Activated naive CD4-positive, alpha-beta T cell treated with anti-CD3 and anti-CD28 coated beads for 36 hours (primary cell): ENCODE measurements around the gene CRELD1. TPM values are rescaled to one million over a fixed set of nuclear protein-coding genes. Genes with fewer than 3 reads are reported as not detected.
A peak's percentile ranks its signal among the peaks of the same experiment; 100 is the strongest.
"Not testable (repeated sequence)": the region's sequence is repeated elsewhere in the genome, so short reads cannot be mapped to it uniquely, and the experiment has no call there.

Experiments used
- CTCF ChIA-PET: fragments of 350-600 bp; sonication (Branson Sonifier 250); formaldehyde crosslinking; loops from one replicate; lab custom pipeline; 2021; ENCODE audit warnings: antibody characterized with exemption; lab: Charles Lee
- DNase-seq: peaks from one replicate; pipeline ENCODE4 v3.0.0-alpha.2; 2020
- H3K27ac Mint-ChIP-seq: one replicate; pipeline ENCODE4 v1.8.0; 2021; ENCODE audit warnings: mild to moderate bottlenecking, mixed read lengths
- H3K27me3 Mint-ChIP-seq: one replicate; pipeline ENCODE4 v1.8.0; 2021; ENCODE audit warnings: low read depth, mixed read lengths
- H3K36me3 Mint-ChIP-seq: one replicate; pipeline ENCODE4 v1.8.0; 2021; ENCODE audit warnings: low read depth, mixed read lengths
- H3K4me1 Mint-ChIP-seq: one replicate; pipeline ENCODE4 v1.8.0; 2021; ENCODE audit warnings: low read depth, mixed read lengths
- H3K4me3 Mint-ChIP-seq: one replicate; pipeline ENCODE4 v1.8.0; 2021; ENCODE audit warnings: mild to moderate bottlenecking, moderate library complexity, mixed read lengths
- H3K9me3 Mint-ChIP-seq: one replicate; pipeline ENCODE4 v1.8.0; 2021; ENCODE audit warnings: mixed read lengths
- intact Hi-C: fragments of 100-400 bp; cut with micrococcal nuclease; formaldehyde crosslinking; loops from one replicate; pipeline ENCODE4 v1.15.1; 2023
- total RNA-seq, 2 experiments: library from RNA; stranded (reverse); gene quantifications; one replicate each; pipeline ENCODE4 v1.2.3, GENCODE V29; 2021

Gene CRELD1, protein sequence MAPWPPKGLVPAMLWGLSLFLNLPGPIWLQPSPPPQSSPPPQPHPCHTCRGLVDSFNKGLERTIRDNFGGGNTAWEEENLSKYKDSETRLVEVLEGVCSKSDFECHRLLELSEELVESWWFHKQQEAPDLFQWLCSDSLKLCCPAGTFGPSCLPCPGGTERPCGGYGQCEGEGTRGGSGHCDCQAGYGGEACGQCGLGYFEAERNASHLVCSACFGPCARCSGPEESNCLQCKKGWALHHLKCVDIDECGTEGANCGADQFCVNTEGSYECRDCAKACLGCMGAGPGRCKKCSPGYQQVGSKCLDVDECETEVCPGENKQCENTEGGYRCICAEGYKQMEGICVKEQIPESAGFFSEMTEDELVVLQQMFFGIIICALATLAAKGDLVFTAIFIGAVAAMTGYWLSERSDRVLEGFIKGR
- total RNA-seq, result 10 to 100 TPM; 15.7 to 19.9 TPM

GRCh38 chr3:9933561-9934234, at the start of gene CRELD1:
Gene CRELD1, plus strand, starts transcription at chr3:9933834. Its CDS starts 605 bp downstream, at chr3:9934439.
- peaks cover 5% of the 10 kb centered on the region for H3K36me3 Mint-ChIP-seq
- H3K4me1 Mint-ChIP-seq, result peaks cover 29% of the 10 kb centered on the region
- H3K27ac Mint-ChIP-seq, result peak within 1 kb of the TSS; percentile 90
- H3K27me3 Mint-ChIP-seq, result no peaks in the 10 kb centered on the region
- no peaks in the 10 kb centered on the region for H3K9me3 Mint-ChIP-seq
- DNase-seq, result peak; percentile 96
- CTCF ChIA-PET, result interaction anchor here (0.5 to 3.5 kb wide), 19 partner anchors 9 to 387 kb away, joined by 3 to 18 read pairs (median 4); partner anchors contain the start of genes EMC3, IL17RE, JAGN1 and PRRT3
- intact Hi-C loops, result loop anchor here (1.0 to 5.0 kb wide), 14 partner anchors 13 to 581 kb away; partner anchors contain the start of genes BRK1, BRPF1, FANCD2 and JAGN1
- peak within 1 kb of the TSS; percentile 90 for H3K4me3 Mint-ChIP-seq

GRCh38 chr3:9884555-9885165, 49.0 kb upstream of the CRELD1 start:
- intact Hi-C loops, result no loop called here
- Mint-ChIP-seq H3K36me3 (no peaks in the 10 kb centered on the region), H3K27ac (no peak overlapping the region), H3K27me3 (no peaks in the 10 kb centered on the region), H3K4me1 (peaks cover 3% of the 10 kb centered on the region), H3K9me3 (no peaks in the 10 kb centered on the region), H3K4me3 (no peak overlapping the region)
- no peak for DNase-seq
- CTCF ChIA-PET, result no interaction called here

DNA sequence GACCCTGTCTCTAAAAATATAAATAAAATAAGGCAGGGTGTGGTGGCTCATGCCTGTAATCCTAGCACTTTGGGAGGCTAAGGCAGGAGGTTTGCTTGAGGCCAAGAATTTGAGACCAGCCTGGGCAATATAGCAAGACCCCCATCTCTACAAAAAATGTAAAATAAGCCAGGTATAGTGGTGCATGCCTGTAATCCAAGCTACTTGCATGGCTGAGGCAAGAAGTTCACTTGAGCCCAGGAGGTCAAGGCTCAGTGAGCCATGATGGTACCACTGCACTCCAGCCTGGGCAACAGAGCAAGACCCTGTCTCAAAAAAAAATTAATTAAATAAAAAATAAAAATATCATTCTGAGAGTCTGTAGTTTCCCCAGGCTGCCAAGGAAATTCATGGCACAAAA, 47.3 kb upstream of the CRELD1 start:
- Mint-ChIP-seq H3K27ac (no peak overlapping the region), H3K4me1 (peaks cover 9% of the 10 kb centered on the region), H3K9me3 (no peaks in the 10 kb centered on the region), H3K4me3 (no peak overlapping the region), H3K27me3 (no peaks in the 10 kb centered on the region), H3K36me3 (peaks cover 3% of the 10 kb centered on the region)
- CTCF ChIA-PET, result no interaction called here
- intact Hi-C loops, result no loop called here
- DNase-seq, result no peak

DNA sequence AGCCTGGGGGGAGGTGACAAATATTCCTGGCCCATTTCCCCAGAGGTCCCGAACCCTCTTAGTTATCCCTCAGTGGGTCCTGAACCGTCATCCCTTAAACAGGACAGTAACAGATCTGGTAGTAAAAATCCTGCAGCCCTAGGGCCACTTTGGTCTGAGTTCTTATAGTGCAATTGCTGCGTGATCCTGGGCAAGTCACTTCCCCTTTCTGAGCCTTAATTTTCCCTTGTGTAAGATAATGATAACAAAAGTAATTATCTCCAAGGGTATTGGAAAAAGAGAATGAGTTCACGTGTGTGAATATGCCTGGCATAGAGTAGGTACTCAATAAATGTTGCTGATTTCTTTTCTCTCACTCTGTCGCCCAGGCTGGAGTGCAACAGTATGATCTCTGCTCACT, 46.2 kb upstream of the CRELD1 start:
- peaks cover 17% of the 10 kb centered on the region for H3K4me1 Mint-ChIP-seq
- no peak for DNase-seq
- intact Hi-C loops, result no loop called here
- H3K27ac Mint-ChIP-seq, result no peak overlapping the region
- peaks cover 10% of the 10 kb centered on the region for H3K36me3 Mint-ChIP-seq
- CTCF ChIA-PET, result no interaction called here
- H3K4me3 Mint-ChIP-seq, result no peak overlapping the region
- no peaks in the 10 kb centered on the region for H3K9me3 Mint-ChIP-seq
- no peaks in the 10 kb centered on the region for H3K27me3 Mint-ChIP-seq

DNA sequence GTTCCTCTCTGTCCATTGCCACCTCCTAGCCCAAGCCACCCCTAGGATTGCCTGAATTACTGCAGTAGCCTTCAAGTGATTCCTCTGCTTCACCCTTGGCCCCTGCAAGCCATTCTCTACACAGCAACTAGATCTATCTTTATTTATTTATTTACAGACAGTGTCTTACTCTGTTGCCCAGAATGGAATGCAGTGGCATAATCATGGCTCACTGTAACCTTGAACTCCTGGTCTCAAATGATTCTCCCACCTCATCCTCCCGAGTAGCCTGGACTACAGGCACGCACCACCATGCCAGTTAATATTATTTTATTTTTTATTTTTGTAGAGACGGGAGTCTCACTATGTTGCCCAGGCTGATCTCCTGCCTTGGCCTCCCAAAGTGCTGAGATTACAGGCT, 45.1 kb upstream of the CRELD1 start:
- no peak overlapping the region for H3K4me3 Mint-ChIP-seq
- H3K27me3 Mint-ChIP-seq, result no peaks in the 10 kb centered on the region
- CTCF ChIA-PET, result no interaction called here
- H3K27ac Mint-ChIP-seq, result no peak overlapping the region
- H3K9me3 Mint-ChIP-seq, result no peaks in the 10 kb centered on the region
- H3K36me3 Mint-ChIP-seq, result peaks cover 18% of the 10 kb centered on the region
- peaks cover 26% of the 10 kb centered on the region for H3K4me1 Mint-ChIP-seq
- intact Hi-C loops, result no loop called here
- DNase-seq, result no peak

DNA sequence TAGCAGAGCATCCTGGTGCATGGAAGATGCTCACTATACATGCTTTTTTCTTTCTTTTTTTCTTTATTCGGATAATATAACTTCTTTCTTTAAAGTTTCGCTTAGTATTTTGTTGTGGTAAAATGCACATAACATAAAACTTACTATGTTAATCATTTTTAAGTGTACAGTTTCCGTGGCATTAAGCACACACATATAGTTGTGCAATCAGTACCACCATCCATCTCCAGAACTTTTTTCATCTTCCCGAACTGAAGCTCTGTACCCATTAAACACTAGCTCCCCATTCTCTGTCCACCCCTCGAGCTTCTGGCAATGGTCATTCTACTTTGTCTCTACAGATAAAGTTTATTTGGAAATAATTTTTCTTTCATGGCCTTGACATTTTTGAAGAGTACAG, 44.2 kb upstream of the CRELD1 start:
- no peaks in the 10 kb centered on the region for H3K9me3 Mint-ChIP-seq
- CTCF ChIA-PET, result no interaction called here

GRCh38 chr3:9890249-9891071, 43.2 kb upstream of the CRELD1 start, which contains the start of gene JAGN1:
Gene JAGN1, plus strand, starts transcription at chr3:9890610. Its CDS starts 113 bp downstream, at chr3:9890723.
- Mint-ChIP-seq H3K9me3 (no peaks in the 10 kb centered on the region), H3K4me1 (peaks cover 43% of the 10 kb centered on the region), H3K27me3 (no peaks in the 10 kb centered on the region), H3K27ac (peak within 1 kb of the TSS; percentile 97), H3K36me3 (peaks cover 29% of the 10 kb centered on the region), H3K4me3 (peak within 1 kb of the TSS; percentile 98)
- intact Hi-C loops, result loop anchor here (1.0 to 5.0 kb wide), 16 partner anchors 25 to 1957 kb away; partner anchors contain the start of genes BRK1, BRPF1, CRELD1 and EMC3
- peak; percentile 95 for DNase-seq
- CTCF ChIA-PET, result interaction anchor here (1.1 to 1.8 kb wide), 5 partner anchors 12 to 44 kb away, joined by 4 to 6 read pairs (median 4); partner anchors contain the start of gene IL17RE

More for the DNA sequence above, 44.2 kb upstream of the CRELD1 start:
- Mint-ChIP-seq H3K4me3 (peak overlapping the region; percentile 98), H3K27ac (peak overlapping the region; percentile 97), H3K27me3 (no peaks in the 10 kb centered on the region), H3K36me3 (peaks cover 24% of the 10 kb centered on the region), H3K4me1 (peaks cover 35% of the 10 kb centered on the region)
- intact Hi-C loops, result no loop called here
- DNase-seq, result no peak

DNA sequence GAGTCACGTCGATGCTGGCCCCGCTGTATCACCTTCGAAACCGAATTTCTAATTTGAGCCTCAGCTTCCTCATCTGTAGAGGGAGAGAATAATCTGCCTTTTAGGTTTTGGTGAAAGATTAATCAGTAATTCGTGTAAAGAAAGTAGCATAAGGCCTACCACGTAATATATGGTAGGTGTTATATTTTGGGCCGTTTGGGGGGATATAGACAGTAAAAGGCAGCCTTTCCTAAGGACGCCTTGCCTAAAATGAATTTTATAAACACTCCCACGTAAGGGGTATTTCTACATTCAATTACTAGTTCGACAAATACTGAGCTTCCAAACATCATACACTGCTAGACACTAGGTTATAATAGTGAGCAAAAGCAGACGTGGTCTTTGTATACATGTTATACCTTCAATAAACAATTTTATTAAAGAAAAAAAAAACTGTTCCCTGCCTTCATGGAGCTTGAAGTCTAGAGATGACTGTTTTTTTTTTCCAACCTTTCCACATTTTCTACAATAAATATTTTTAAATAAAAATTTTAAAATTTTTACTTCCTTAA, 42.5 kb upstream of the CRELD1 start:
- Mint-ChIP-seq H3K27me3 (no peaks in the 10 kb centered on the region), H3K27ac (peak overlapping the region; percentile 97), H3K4me3 (peak overlapping the region; percentile 98), H3K9me3 (no peaks in the 10 kb centered on the region), H3K4me1 (peaks cover 46% of the 10 kb centered on the region), H3K36me3 (peaks cover 29% of the 10 kb centered on the region)
- DNase-seq, result no peak
- CTCF ChIA-PET, result interaction anchor here (0.9 to 1.8 kb wide), 7 partner anchors 10 to 43 kb away, joined by 4 to 6 read pairs (median 4); partner anchors contain the start of gene IL17RE
- intact Hi-C loops, result loop anchor here (2.0 to 5.0 kb wide), 3 partner anchors 251 to 1956 kb away; partner anchors contain the start of genes TAMM41, TATDN2 and VHL

- Mint-ChIP-seq H3K4me1 (peaks cover 61% of the 10 kb centered on the region), H3K36me3 (peaks cover 30% of the 10 kb centered on the region), H3K27me3 (no peaks in the 10 kb centered on the region), H3K9me3 (no peaks in the 10 kb centered on the region), H3K27ac (peak overlapping the region; percentile 65), H3K4me3 (no peak overlapping the region)
- DNase-seq, result no peak
- intact Hi-C loops, result loop anchor here (5.0 kb wide), 2 partner anchors 249 to 1954 kb away; partner anchors contain the start of genes TAMM41 and VHL
- CTCF ChIA-PET, result interaction anchor here (1.5 to 1.8 kb wide), 3 partner anchors 10 to 39 kb away, joined by 4 to 7 read pairs (median 5); partner anchors contain the start of gene CRELD1
Observed at GRCh38 chr3:9893739-9894138, 39.9 kb upstream of the CRELD1 start.

DNA sequence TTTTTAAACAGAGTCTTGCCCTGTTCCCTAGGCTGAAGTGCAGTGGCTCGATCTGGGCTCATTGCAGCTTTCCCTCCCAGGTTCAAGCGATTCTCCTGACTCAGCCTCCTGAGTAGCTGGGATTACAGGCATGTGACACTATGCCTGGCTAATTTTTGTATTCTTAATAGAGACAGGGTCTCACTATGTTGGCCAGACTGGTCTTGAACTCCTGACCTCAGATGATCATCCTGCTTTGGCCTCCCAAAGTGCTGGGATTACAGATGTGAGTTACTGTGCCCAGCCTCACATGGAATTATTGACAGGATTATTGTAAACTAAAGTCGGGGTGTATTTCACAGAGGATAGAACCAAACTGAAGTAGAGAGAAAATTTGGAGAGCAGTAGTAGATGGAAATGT, 37.9 kb upstream of the CRELD1 start:
- peaks cover 58% of the 10 kb centered on the region for H3K4me1 Mint-ChIP-seq
- H3K27ac Mint-ChIP-seq, intact Hi-C loops, H3K27me3 Mint-ChIP-seq, H3K4me3 Mint-ChIP-seq, H3K9me3 Mint-ChIP-seq, DNase-seq: not testable (repeated sequence)
- H3K36me3 Mint-ChIP-seq, result peaks cover 30% of the 10 kb centered on the region
- CTCF ChIA-PET, result interaction anchor here (1.1 kb wide), 1 partner anchor 12 kb away, joined by 3 read pairs; no protein-coding TSS in a partner anchor
